Choroid plexus epithelial cell (primary cell): ENCODE measurements around the gene HIGD1A.

Source experiments
- DNase-seq: peaks from one replicate; pipeline ENCODE4 v3.0.0-alpha.2; 2010; ENCODE audit warnings: low read depth
- H3K4me3 ChIP-seq: 2 replicates; pipeline ENCODE4 v1.5.1; 2011; ENCODE audit warnings: low read depth, mild to moderate bottlenecking, control low read depth, low read length, moderate library complexity
- CTCF ChIP-seq: conservative IDR thresholded peaks from 2 replicates; pipeline ENCODE4 v1.5.1; 2011; ENCODE audit warnings: low read depth, mild to moderate bottlenecking, control low read depth, inconsistent platforms, low read length, moderate library complexity

The HIGD1A gene

GRCh38 chr3:42750834-42751233, 53.5 kb downstream of the HIGD1A start:
- no peak overlapping the region for H3K4me3 ChIP-seq
- no peak for TF ChIP-seq CTCF
- DNase-seq = no peak

- TF ChIP-seq CTCF = peak; percentile 76
- H3K4me3 ChIP-seq = no peak overlapping the region
- DNase-seq = peak; percentile 43
These were observed 54.5 kb downstream of the HIGD1A start for GRCh38 chr3:42749753-42750231.

- no peak overlapping the region for H3K4me3 ChIP-seq
- DNase-seq = no peak
- no peak for TF ChIP-seq CTCF
These were observed 55.1 kb downstream of the HIGD1A start for GRCh38 chr3:42749025-42749752.

GRCh38 chr3:42747581-42747980, 56.7 kb downstream of the HIGD1A start:
- TF ChIP-seq CTCF = no peak
- no peak overlapping the region for H3K4me3 ChIP-seq
- no peak for DNase-seq

GRCh38 chr3:42746455-42747450, 57.5 kb downstream of the HIGD1A start:
- TF ChIP-seq CTCF = no peak
- no peak overlapping the region for H3K4me3 ChIP-seq
- no peak for DNase-seq

- no peak for TF ChIP-seq CTCF
- no peak for DNase-seq
- no peak overlapping the region for H3K4me3 ChIP-seq
These were observed 58.4 kb downstream of the HIGD1A start for GRCh38 chr3:42745776-42746454.
